HepG2 (cell line): ENCODE results near the gene TMIGD2. TPM values are rescaled to one million over a fixed set of nuclear protein-coding genes. Genes with fewer than 3 reads are reported as not detected.

ENCODE experiments used
- BCL3 ChIP-seq: sonication (generic); formaldehyde crosslinking; IDR thresholded peaks from 2 replicates; pipeline ENCODE4 v1.5.1; 2020; ENCODE audit warnings: mild to moderate bottlenecking, missing genetic modification reagents, moderate library complexity
- CBX2 ChIP-seq, 2 experiments: fragments of 200-600 bp in 1 of 2; sonication (generic); formaldehyde crosslinking in 1 of 2; IDR thresholded peaks; 2 replicates each; pipeline versions ENCODE4 v1.7.0 to v1.8.1; 2018 to 2022; ENCODE audit warnings: low read depth in 2 of 2, low read length in 1 of 2, mild to moderate bottlenecking in 1 of 2, missing genetic modification reagents in 1 of 2
- ELF1 ChIP-seq: sonication (generic); formaldehyde crosslinking; IDR thresholded peaks from 2 replicates; pipeline ENCODE4 v1.4.0; 2020; ENCODE audit warnings: missing genetic modification reagents
- FIP1L1 ChIP-seq: fragments of 200-400 bp; formaldehyde crosslinking; IDR thresholded peaks from 2 replicates; pipeline ENCODE4 v1.6.1; 2018; ENCODE audit warnings: low read depth, mild to moderate bottlenecking, low read length, moderate library complexity, borderline replicate concordance; ENCODE audit not compliant: insufficient read depth
- FOXK2 ChIP-seq: fragments of 450-650 bp; IDR thresholded peaks from 2 replicates; pipeline ENCODE4 v1.6.1; 2016
- HDAC2 ChIP-seq: sonication (generic); formaldehyde crosslinking; IDR thresholded peaks from 2 replicates; pipeline ENCODE4 v1.4.0; 2020; ENCODE audit warnings: missing genetic modification reagents
- IKZF5 ChIP-seq: IDR thresholded peaks from 2 replicates; pipeline ENCODE4 v1.6.1; 2018; ENCODE audit warnings: missing genetic modification reagents, mild to moderate bottlenecking, missing compliant biosample characterization
- MXD4 ChIP-seq: IDR thresholded peaks from 2 replicates; pipeline ENCODE4 v1.6.1; 2016; ENCODE audit warnings: mild to moderate bottlenecking, missing biosample characterization, missing genetic modification reagents
- NFE2L2 ChIP-seq: fragments of 150-350 bp; IDR thresholded peaks from 2 replicates; pipeline ENCODE4 v1.6.1; 2014; ENCODE audit warnings: low read length
- REST ChIP-seq, 2 experiments: IDR thresholded peaks; 2 replicates each; pipeline ENCODE4 v1.6.1; 2011 to 2012; ENCODE audit warnings: low read length in 2 of 2, borderline replicate concordance in 1 of 2, low read depth in 1 of 2, mild to moderate bottlenecking in 1 of 2, moderate library complexity in 1 of 2
- SP1 ChIP-seq, 2 experiments: fragments of 450-650 bp in 1 of 2; sonication (generic) in 1 of 2; formaldehyde crosslinking in 1 of 2; IDR thresholded peaks; 2 replicates each; pipeline versions ENCODE4 v1.4.0 to v1.6.1; 2016 to 2020; ENCODE audit warnings: missing genetic modification reagents in 1 of 2
- YEATS2 ChIP-seq: sonication (generic); formaldehyde crosslinking; IDR thresholded peaks from 2 replicates; pipeline ENCODE4 v1.4.0; 2020; ENCODE audit warnings: missing genetic modification reagents, borderline replicate concordance
- ZBTB14 ChIP-seq: sonication (generic); formaldehyde crosslinking; IDR thresholded peaks from 2 replicates; pipeline ENCODE4 v1.4.0; 2020; ENCODE audit warnings: missing genetic modification reagents
- ZC3H13 ChIP-seq: sonication (generic); formaldehyde crosslinking; IDR thresholded peaks from 2 replicates; pipeline ENCODE4 v1.8.1; 2023; ENCODE audit warnings: mild to moderate bottlenecking, missing genetic modification reagents, moderate library complexity
- ZFY ChIP-seq: sonication (generic); formaldehyde crosslinking; IDR thresholded peaks from 2 replicates; pipeline ENCODE4 v1.4.0; 2020; ENCODE audit warnings: missing genetic modification reagents
- ZNF503 ChIP-seq: sonication (generic); formaldehyde crosslinking; IDR thresholded peaks from 2 replicates; pipeline ENCODE4 v1.4.0; 2020; ENCODE audit warnings: missing genetic modification reagents
- ZSCAN31 ChIP-seq: sonication (generic); formaldehyde crosslinking; IDR thresholded peaks from 2 replicates; pipeline ENCODE4 v1.5.0; 2020; ENCODE audit warnings: low read depth, mild to moderate bottlenecking, missing genetic modification reagents
- ZZZ3 ChIP-seq: sonication (generic); formaldehyde crosslinking; IDR thresholded peaks from 2 replicates; pipeline ENCODE4 v1.4.0; 2020; ENCODE audit warnings: missing genetic modification reagents, mild to moderate bottlenecking, borderline replicate concordance
- polyA plus RNA-seq, 8 experiments: library from polyadenylated mRNA; depleted of rRNA in 3 of 8; stranded (reverse) in 7 of 8; unstranded in 1 of 8; fragments of >200 nt; fragmentation: Illumina TruSeq in 4 of 8; extraction: Trizol in 4 of 8; gene quantifications; 2 replicates each; pipeline versions ENCODE4 v1.2.1 to v1.2.3, GENCODE V29; 2011 to 2016; ENCODE audit warnings: low read depth in 4 of 8, missing spikeins in 1 of 8, mixed read lengths in 1 of 8; ENCODE audit not compliant: insufficient read depth in 1 of 8
- total RNA-seq, 5 experiments: library from RNA; depleted of rRNA; stranded (reverse); fragments of >200 nt; fragmentation: Illumina TruSeq; extraction: Trizol; gene quantifications; 2 replicates each; pipeline ENCODE4 v1.2.3, GENCODE V29; 2016; ENCODE audit warnings: low read depth in 1 of 5

The TMIGD2 gene
- total and polyA plus RNA-seq, 2 of the 13 experiments (the other 11 are each of a cell fraction or from before 2014, with no cell fraction given): 0.11 to 1.0 TPM

- TF ChIP-seq YEATS2 (CRISPR knock-in tag): peak; percentile 94
- no peak for TF ChIP-seq ZC3H13
- TF ChIP-seq SP1 (IDR thresholded peaks at IDR 0.05): no peak
- TF ChIP-seq SP1 (CRISPR knock-in tag; IDR thresholded peaks at IDR 0.05): peak; percentile 90
- no peak for TF ChIP-seq ZSCAN31 (CRISPR knock-in tag)
- TF ChIP-seq FIP1L1: no peak
- TF ChIP-seq ZBTB14 (CRISPR knock-in tag): no peak
- TF ChIP-seq REST (IDR thresholded peaks at IDR 0.05; ENCODE audit: borderline replicate concordance in 1 of 2, low read depth in 1 of 2, low read length in 2 of 2): no peak
- no peak for TF ChIP-seq NFE2L2
- peak; percentile 87 for TF ChIP-seq MXD4 (CRISPR knock-in tag)
- no peak for TF ChIP-seq ZZZ3
- peak; percentile 97 for TF ChIP-seq ELF1 (CRISPR knock-in tag)
- TF ChIP-seq FOXK2: peak; percentile 50; the same call in 1 of the 2 replicates
- no peak for TF ChIP-seq BCL3
- TF ChIP-seq IKZF5 (CRISPR knock-in tag): 0 out of 2 replicates have a peak, but pooled peaks have one; percentile 53
- no peak for TF ChIP-seq CBX2 (IDR thresholded peaks at IDR 0.05; ENCODE audit: low read depth, low read length)
- no peak for TF ChIP-seq CBX2 (CRISPR knock-in tag; IDR thresholded peaks at IDR 0.05; ENCODE audit: low read depth)
- TF ChIP-seq ZFY (CRISPR knock-in tag): peak; percentile 88
- TF ChIP-seq ZNF503 (CRISPR knock-in tag): 0 out of 2 replicates have a peak, but pooled peaks have one; percentile 31
- peak; percentile 64 for TF ChIP-seq HDAC2
These were observed 55.2 kb downstream of the TMIGD2 start, which contains the start of gene YJU2 (continued) for GRCh38 chr19:4246767-4247593.
